GM10266 (cell line): ENCODE measurements around the gene RASSF5.
"Not testable (repeated sequence)": the region's sequence is repeated elsewhere in the genome, so short reads cannot be mapped to it uniquely, and the experiment has no call there.

Source experiments
- DNase-seq: peaks from one replicate; pipeline ENCODE4 v3.0.0; 2012; ENCODE audit errors: extremely low spot score
- CTCF ChIP-seq: IDR thresholded peaks from 2 replicates; pipeline ENCODE4 v1.5.1; 2012; ENCODE audit warnings: mild to moderate bottlenecking, low read depth; ENCODE audit not compliant: control insufficient read depth, insufficient read depth; ENCODE audit errors: missing control alignments

RASSF5 gene

GRCh38 chr1:206578978-206579374 is 71.6 kb downstream of the RASSF5 start:
- TF ChIP-seq CTCF: no peak
- DNase-seq: no peak

- no peak for TF ChIP-seq CTCF
- peak; percentile 76 for DNase-seq
Observed at GRCh38 chr1:206579747-206580437, 72.6 kb downstream of the RASSF5 start.

- DNase-seq: no peak
- no peak for TF ChIP-seq CTCF
Observed at GRCh38 chr1:206580438-206581113, 73.2 kb downstream of the RASSF5 start.

GRCh38 chr1:206581114-206581497 is 73.8 kb downstream of the RASSF5 start:
- not testable (repeated sequence) for DNase-seq

- no peak for TF ChIP-seq CTCF
- no peak for DNase-seq
Observed at GRCh38 chr1:206581571-206581981, 74.2 kb downstream of the RASSF5 start.

- no peak for TF ChIP-seq CTCF
- no peak for DNase-seq
Observed at GRCh38 chr1:206582537-206582936, 75.2 kb downstream of the RASSF5 start.

GRCh38 chr1:206582971-206583706 is 75.8 kb downstream of the RASSF5 start:
- DNase-seq: no peak
- TF ChIP-seq CTCF: no peak
